Suprapubic skin (tissue), 4 donors: ENCODE measurements around the gene TRIP13. TPM values are rescaled to one million over a fixed set of nuclear protein-coding genes. Genes with fewer than 3 reads are reported as not detected.

Source experiments
- DNase-seq, 2 donors: peaks; one replicate each; pipeline ENCODE4 v3.0.0-alpha.2; 2019; ENCODE audit warnings: low spot score in 2 of 2
- H3K27ac ChIP-seq: fragments of 200-600 bp; sonication (generic); one replicate; pipeline ENCODE4 v1.5.1; 2019
- H3K27me3 ChIP-seq: fragments of 200-600 bp; sonication (generic); one replicate; pipeline ENCODE4 v1.5.1; 2019
- H3K36me3 ChIP-seq: fragments of 200-600 bp; sonication (generic); one replicate; pipeline ENCODE4 v1.5.1; 2019
- H3K4me1 ChIP-seq: fragments of 200-600 bp; sonication (generic); one replicate; pipeline ENCODE4 v1.5.1; 2019
- H3K4me3 ChIP-seq: fragments of 200-600 bp; sonication (generic); one replicate; pipeline ENCODE4 v1.5.1; 2019; ENCODE audit warnings: mild to moderate bottlenecking
- H3K9me3 ChIP-seq: fragments of 200-600 bp; sonication (generic); one replicate; pipeline ENCODE4 v1.5.1; 2019
- EP300 ChIP-seq: sonication (generic); formaldehyde crosslinking; IDR thresholded peaks from one replicate; pipeline ENCODE4 v1.6.1; 2017; ENCODE audit warnings: antibody characterized with exemption
- POLR2A ChIP-seq, 2 donors: fragments of 450-650 bp; IDR thresholded peaks; one replicate each; pipeline ENCODE4 v1.6.1; 2017; ENCODE audit warnings: antibody characterized with exemption in 2 of 2, mild to moderate bottlenecking in 2 of 2, moderate library complexity in 2 of 2
- POLR2AphosphoS5 ChIP-seq, 3 donors: sonication (generic); formaldehyde crosslinking; IDR thresholded peaks; one replicate each; pipeline ENCODE4 v1.6.1; 2017; ENCODE audit warnings: antibody characterized with exemption in 3 of 3
- WGBS: methylation state at CpG from one replicate; pipeline ENCODE4 v1.1.5; 2018; 5-methylcytosine and 5-hydroxymethylcytosine counted together
- total RNA-seq, 4 donors: library from RNA; depleted of rRNA; stranded (reverse); fragments of >200 nt; gene quantifications; one replicate each; pipeline ENCODE4 v1.1.0, GENCODE V29; 2016
- TF ChIP-seq, protein P1 (sequence below), 2 donors: fragments of 200-600 bp in 1 of 2; fragments of 450-650 bp in 1 of 2; sonication (generic) in 1 of 2; IDR thresholded peaks; one replicate each; pipeline ENCODE4 v1.5.1; 2016 to 2019; ENCODE audit warnings: antibody characterized with exemption in 2 of 2, mild to moderate bottlenecking in 1 of 2, moderate library complexity in 1 of 2

TRIP13 gene
- total RNA-seq, 4 donors from 2014 or later, result 1.1 to 3.7 (median 1.6) TPM

- WGBS, result 89% methylated on average over 7 of the region's 24 CpGs
- Histone ChIP-seq H3K27me3 (no peaks in the 10 kb centered on the region), H3K4me1 (no peaks in the 10 kb centered on the region), H3K36me3 (peaks cover 89% of the 10 kb centered on the region), H3K9me3 (no peaks in the 10 kb centered on the region), H3K27ac (no peak overlapping the region), H3K4me3 (no peak overlapping the region)
- DNase-seq, result no peak
- TF ChIP-seq, protein P1, sequence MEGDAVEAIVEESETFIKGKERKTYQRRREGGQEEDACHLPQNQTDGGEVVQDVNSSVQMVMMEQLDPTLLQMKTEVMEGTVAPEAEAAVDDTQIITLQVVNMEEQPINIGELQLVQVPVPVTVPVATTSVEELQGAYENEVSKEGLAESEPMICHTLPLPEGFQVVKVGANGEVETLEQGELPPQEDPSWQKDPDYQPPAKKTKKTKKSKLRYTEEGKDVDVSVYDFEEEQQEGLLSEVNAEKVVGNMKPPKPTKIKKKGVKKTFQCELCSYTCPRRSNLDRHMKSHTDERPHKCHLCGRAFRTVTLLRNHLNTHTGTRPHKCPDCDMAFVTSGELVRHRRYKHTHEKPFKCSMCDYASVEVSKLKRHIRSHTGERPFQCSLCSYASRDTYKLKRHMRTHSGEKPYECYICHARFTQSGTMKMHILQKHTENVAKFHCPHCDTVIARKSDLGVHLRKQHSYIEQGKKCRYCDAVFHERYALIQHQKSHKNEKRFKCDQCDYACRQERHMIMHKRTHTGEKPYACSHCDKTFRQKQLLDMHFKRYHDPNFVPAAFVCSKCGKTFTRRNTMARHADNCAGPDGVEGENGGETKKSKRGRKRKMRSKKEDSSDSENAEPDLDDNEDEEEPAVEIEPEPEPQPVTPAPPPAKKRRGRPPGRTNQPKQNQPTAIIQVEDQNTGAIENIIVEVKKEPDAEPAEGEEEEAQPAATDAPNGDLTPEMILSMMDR (IDR thresholded peaks at IDR 0.05), result no peak
- TF ChIP-seq POLR2A (IDR thresholded peaks at IDR 0.05), result no peak
- TF ChIP-seq POLR2AphosphoS5 (IDR thresholded peaks at IDR 0.05), result no peak
- TF ChIP-seq EP300, result no peak
Measured at GRCh38 chr5:865168-865521, 27.5 kb upstream of the TRIP13 start.

- no peak overlapping the region for H3K4me3 ChIP-seq
- no peak for DNase-seq
- H3K9me3 ChIP-seq, result no peaks in the 10 kb centered on the region
- H3K36me3 ChIP-seq, result peaks cover 91% of the 10 kb centered on the region
- no peaks in the 10 kb centered on the region for H3K4me1 ChIP-seq
- WGBS, result 100% methylated on average over 2 of the region's 10 CpGs
- TF ChIP-seq POLR2A (IDR thresholded peaks at IDR 0.05), result no peak
- H3K27ac ChIP-seq, result no peak overlapping the region
- H3K27me3 ChIP-seq, result no peaks in the 10 kb centered on the region
Measured at GRCh38 chr5:865771-866170, 26.9 kb upstream of the TRIP13 start.

DNA sequence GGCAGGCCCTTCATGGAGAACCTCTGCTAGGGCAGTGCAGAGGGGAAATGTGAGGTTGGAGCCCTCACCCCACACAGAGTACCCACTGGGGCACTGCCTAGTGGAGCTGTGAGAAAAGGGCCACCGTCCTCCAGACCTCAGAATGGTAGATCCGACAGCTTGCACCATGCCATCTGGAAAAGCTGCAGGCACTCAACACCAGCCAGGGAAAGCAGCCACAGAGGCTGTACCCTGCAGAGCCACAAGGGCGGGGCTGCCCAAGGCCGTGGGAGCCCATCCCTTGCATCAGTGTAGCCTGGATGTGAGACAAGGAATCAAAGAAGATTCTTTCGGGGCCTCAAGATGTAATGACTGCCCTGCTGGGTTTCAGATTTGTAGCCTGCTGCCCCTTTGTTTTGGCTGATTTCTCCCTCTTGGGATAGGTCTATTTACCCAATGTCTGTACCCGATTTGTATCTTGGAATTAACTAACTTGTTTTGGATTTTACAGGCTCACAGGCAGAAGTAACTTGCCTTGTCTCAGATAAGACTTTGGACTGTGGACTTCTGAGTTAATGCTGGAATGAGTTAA lies 25.3 kb upstream of the TRIP13 start:
- no peak overlapping the region for H3K4me3 ChIP-seq
- no peaks in the 10 kb centered on the region for H3K9me3 ChIP-seq
- TF ChIP-seq, protein P1 (IDR thresholded peaks at IDR 0.05), result no peak
- TF ChIP-seq EP300, result no peak
- TF ChIP-seq POLR2A (IDR thresholded peaks at IDR 0.05), result no peak
- TF ChIP-seq POLR2AphosphoS5 (IDR thresholded peaks at IDR 0.05), result no peak
- H3K36me3 ChIP-seq, result peaks cover 100% of the 10 kb centered on the region
- DNase-seq, result no peak
- no peaks in the 10 kb centered on the region for H3K27me3 ChIP-seq
- WGBS, result 83% methylated on average over 6 of the region's 6 CpGs
- no peaks in the 10 kb centered on the region for H3K4me1 ChIP-seq
- no peak overlapping the region for H3K27ac ChIP-seq

DNA sequence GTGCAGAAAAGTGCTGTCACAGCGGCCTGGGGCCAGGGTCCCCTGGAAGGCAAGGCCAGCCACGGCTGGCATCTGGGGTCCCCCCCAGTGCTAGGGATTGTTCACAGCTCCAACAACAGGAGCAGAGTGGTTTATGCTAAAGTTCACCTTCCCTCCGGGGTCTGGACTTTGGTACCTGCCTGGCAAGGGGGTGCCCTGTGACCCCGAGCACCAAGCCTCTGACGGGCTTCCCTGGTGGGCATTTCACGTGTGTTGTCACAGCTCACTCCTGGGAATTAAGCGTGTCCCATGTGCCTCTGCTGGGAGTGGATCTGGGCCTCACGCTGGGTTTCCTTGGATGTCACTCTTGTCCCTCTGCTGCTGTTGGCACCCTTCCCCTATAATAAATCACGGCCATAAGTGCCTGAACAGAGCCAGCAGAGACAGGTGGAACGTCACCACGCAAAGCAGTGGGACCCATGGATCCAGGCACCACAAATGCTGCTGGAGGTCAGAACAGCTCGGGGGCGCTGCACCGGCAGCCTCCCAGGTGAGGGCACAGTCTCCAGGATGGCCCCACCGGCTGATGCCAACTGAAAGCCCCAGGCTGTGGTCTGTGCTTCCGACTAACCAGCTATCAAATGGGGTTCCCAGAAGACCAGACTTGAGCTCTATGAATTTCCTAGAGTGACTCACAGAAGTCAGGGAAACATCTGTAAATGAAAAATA lies 24.1 kb upstream of the TRIP13 start:
- no peak for DNase-seq
- TF ChIP-seq POLR2AphosphoS5 (IDR thresholded peaks at IDR 0.05) (no peak), POLR2A (IDR thresholded peaks at IDR 0.05) (no peak), EP300 (no peak)
- TF ChIP-seq, protein P1 (IDR thresholded peaks at IDR 0.05), result no peak
- peaks cover 100% of the 10 kb centered on the region for H3K36me3 ChIP-seq
- H3K27ac ChIP-seq, result no peak overlapping the region
- no peaks in the 10 kb centered on the region for H3K4me1 ChIP-seq
- no peaks in the 10 kb centered on the region for H3K27me3 ChIP-seq
- WGBS, result 93% methylated on average over 12 of the region's 16 CpGs
- H3K4me3 ChIP-seq, result no peak overlapping the region
- H3K9me3 ChIP-seq, result no peaks in the 10 kb centered on the region

DNA sequence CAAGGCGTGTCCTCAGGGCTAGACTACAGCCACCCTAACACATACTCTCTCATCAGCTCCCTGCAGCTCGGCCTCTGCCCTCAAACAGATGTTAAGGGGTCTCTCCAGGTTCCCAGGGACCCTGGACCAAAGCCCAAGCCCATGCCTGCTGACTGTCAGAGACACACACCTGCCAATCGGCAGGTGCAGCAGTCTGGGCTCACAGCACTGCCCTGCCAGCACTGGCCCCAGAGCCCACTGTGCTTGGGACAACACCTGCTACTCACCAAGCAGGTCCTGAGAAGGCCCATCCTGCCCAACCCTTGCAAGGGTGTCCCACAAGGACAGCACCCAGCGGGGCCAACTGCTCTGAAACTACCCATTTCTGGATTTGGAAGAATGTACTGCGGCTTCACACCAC lies 21.7 kb upstream of the TRIP13 start:
- peaks cover 99% of the 10 kb centered on the region for H3K36me3 ChIP-seq
- no peaks in the 10 kb centered on the region for H3K9me3 ChIP-seq
- 97% methylated on average over 4 of the region's 5 CpGs for WGBS
- TF ChIP-seq POLR2A (IDR thresholded peaks at IDR 0.05) (no peak), POLR2AphosphoS5 (IDR thresholded peaks at IDR 0.05) (no peak), EP300 (no peak)
- TF ChIP-seq, protein P1 (IDR thresholded peaks at IDR 0.05), result no peak
- no peaks in the 10 kb centered on the region for H3K27me3 ChIP-seq
- no peak for DNase-seq
- no peak overlapping the region for H3K27ac ChIP-seq
- H3K4me1 ChIP-seq, result no peaks in the 10 kb centered on the region
- no peak overlapping the region for H3K4me3 ChIP-seq
